GM18520 (cell line): ENCODE results near the gene PPP2R5C.
A peak's percentile ranks its signal among the peaks of the same experiment; 100 is the strongest.

Experiments
- ATAC-seq: cut with Tn5 transposase; IDR thresholded peaks from one replicate; pipeline ENCODE4 v1.9.1; 2021; ENCODE audit not compliant: unreplicated experiment

PPP2R5C gene

GRCh38 chr14:101839236-101839635 lies 77.7 kb downstream of the PPP2R5C start:
- no peak for ATAC-seq

GRCh38 chr14:101839661-101840060 lies 78.2 kb downstream of the PPP2R5C start:
- ATAC-seq: no peak

- no peak for ATAC-seq
Measured at GRCh38 chr14:101840649-101841369, 79.3 kb downstream of the PPP2R5C start.

GRCh38 chr14:101843038-101843437 lies 81.5 kb downstream of the PPP2R5C start:
- no peak for ATAC-seq

GRCh38 chr14:101843665-101844064 lies 82.2 kb downstream of the PPP2R5C start:
- no peak for ATAC-seq

- ATAC-seq: no peak
Measured at GRCh38 chr14:101844219-101844618, 82.7 kb downstream of the PPP2R5C start.

- no peak for ATAC-seq
Measured at GRCh38 chr14:101844751-101845150, 83.2 kb downstream of the PPP2R5C start.

- ATAC-seq: no peak
Measured at GRCh38 chr14:101845496-101845895, 84.0 kb downstream of the PPP2R5C start.

- ATAC-seq: no peak
Measured at GRCh38 chr14:101845896-101846295, 84.4 kb downstream of the PPP2R5C start.

- ATAC-seq: peak; percentile 63
Measured at GRCh38 chr14:101849125-101849524, 87.6 kb downstream of the PPP2R5C start.

GRCh38 chr14:101849640-101850039 lies 88.1 kb downstream of the PPP2R5C start:
- no peak for ATAC-seq

- no peak for ATAC-seq
Measured at GRCh38 chr14:101851183-101851582, 89.7 kb downstream of the PPP2R5C start.

GRCh38 chr14:101851736-101852405 lies 90.4 kb downstream of the PPP2R5C start:
- no peak for ATAC-seq

- no peak for ATAC-seq
Measured at GRCh38 chr14:101852785-101853184, 91.3 kb downstream of the PPP2R5C start.

GRCh38 chr14:101853455-101854018 lies 92.0 kb downstream of the PPP2R5C start:
- ATAC-seq: no peak

GRCh38 chr14:101854366-101854765 lies 92.9 kb downstream of the PPP2R5C start:
- no peak for ATAC-seq

- no peak for ATAC-seq
Measured at GRCh38 chr14:101855958-101856357, 94.4 kb downstream of the PPP2R5C start.

- no peak for ATAC-seq
Measured at GRCh38 chr14:101856536-101856935, 95.0 kb downstream of the PPP2R5C start.

GRCh38 chr14:101857226-101857625 lies 95.7 kb downstream of the PPP2R5C start:
- ATAC-seq: no peak

- no peak for ATAC-seq
Measured at GRCh38 chr14:101858791-101859537, 97.5 kb downstream of the PPP2R5C start.

GRCh38 chr14:101859538-101859902 lies 98.0 kb downstream of the PPP2R5C start:
- ATAC-seq: no peak

- ATAC-seq: no peak
Measured at GRCh38 chr14:101859958-101860357, 98.4 kb downstream of the PPP2R5C start.
